NT2/D1 (cell line): ENCODE data around the gene LIPF.
A peak's percentile ranks its signal among the peaks of the same experiment; 100 is the strongest.
"Not testable (repeated sequence)": the region's sequence is repeated elsewhere in the genome, so short reads cannot be mapped to it uniquely, and the experiment has no call there.

Source experiments
- DNase-seq: peaks from one replicate; pipeline ENCODE4 v3.0.0-alpha.2; 2011; ENCODE audit warnings: low read depth, low spot score
- H3K27me3 ChIP-seq: 2 replicates; pipeline ENCODE4 v1.6.0; 2011; ENCODE audit warnings: mild to moderate bottlenecking; ENCODE audit not compliant: insufficient read length, insufficient read depth
- H3K36me3 ChIP-seq: 2 replicates; pipeline ENCODE4 v1.6.1; 2011; ENCODE audit warnings: mild to moderate bottlenecking, low read length, mixed read lengths; ENCODE audit not compliant: insufficient read depth, insufficient read length
- H3K4me1 ChIP-seq: 2 replicates; pipeline ENCODE4 v1.5.1; 2011; ENCODE audit not compliant: insufficient read depth, insufficient read length
- H3K4me3 ChIP-seq: 2 replicates; pipeline ENCODE4 v1.5.1; 2011; ENCODE audit warnings: low read depth; ENCODE audit not compliant: insufficient read length
- H3K9ac ChIP-seq: 2 replicates; pipeline ENCODE4 v1.6.0; 2011; ENCODE audit warnings: low read depth; ENCODE audit not compliant: insufficient read length
- H3K9me3 ChIP-seq: 2 replicates; pipeline ENCODE4 v1.5.1; 2011; ENCODE audit warnings: mild to moderate bottlenecking, low read length; ENCODE audit not compliant: insufficient read depth
- SUZ12 ChIP-seq: IDR thresholded peaks from 2 replicates; pipeline ENCODE4 v1.6.1; 2011; ENCODE audit not compliant: insufficient read length, insufficient read depth; ENCODE audit errors: extremely low read depth
- YY1 ChIP-seq: IDR thresholded peaks from 2 replicates; pipeline ENCODE4 v1.6.1; 2011; ENCODE audit not compliant: insufficient read length, insufficient read depth
- ZNF274 ChIP-seq: IDR thresholded peaks from 2 replicates; pipeline ENCODE4 v1.6.1; 2011; ENCODE audit warnings: mild to moderate bottlenecking, low read depth, low read length

The LIPF gene

DNA sequence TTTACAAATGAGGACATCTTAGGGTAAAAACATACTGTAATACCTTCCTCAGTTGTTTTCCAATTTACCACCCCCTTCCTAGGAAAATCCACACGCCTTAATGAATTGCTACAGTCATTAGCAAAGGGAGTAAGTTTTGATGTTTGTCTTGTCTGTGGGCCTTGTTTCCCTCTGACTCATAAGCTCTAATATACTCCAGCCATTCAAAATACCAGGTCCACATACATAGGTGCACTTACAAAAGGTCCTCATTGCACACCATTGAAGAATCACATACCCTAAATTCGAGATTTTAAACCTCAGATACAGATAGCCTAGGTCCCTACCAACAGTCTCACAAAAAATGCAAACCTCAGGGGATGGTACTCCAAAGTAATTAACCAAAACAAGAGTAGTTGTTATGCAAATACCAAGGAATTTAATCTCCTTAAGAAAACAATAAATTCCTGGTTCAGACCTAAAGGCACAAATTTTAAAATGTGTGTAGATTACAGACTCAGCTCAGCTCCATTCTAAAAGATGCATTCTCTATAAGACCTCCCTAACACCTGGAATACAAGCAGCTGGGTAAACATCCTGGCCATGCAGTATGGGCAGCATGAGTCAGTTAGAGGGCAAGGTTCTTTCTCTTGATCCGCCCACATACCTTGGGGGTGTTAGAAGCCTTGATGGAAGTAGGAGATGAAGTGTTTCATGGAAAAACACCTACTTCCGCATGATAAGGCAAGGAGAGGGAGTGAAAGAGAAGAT lies 38.8 kb downstream of the LIPF start:
- no peak overlapping the region for H3K9ac ChIP-seq
- peaks cover 71% of the 10 kb centered on the region for H3K27me3 ChIP-seq
- H3K9me3 ChIP-seq, result no peaks in the 10 kb centered on the region
- TF ChIP-seq YY1 (no peak), SUZ12 (no peak), ZNF274 (no peak)
- H3K4me3 ChIP-seq, result no peak overlapping the region
- H3K36me3 ChIP-seq, result no peaks in the 10 kb centered on the region
- no peaks in the 10 kb centered on the region for H3K4me1 ChIP-seq
- DNase-seq, result peak; percentile 63

GRCh38 chr10:88705958-88706357 lies 41.7 kb downstream of the LIPF start, which contains the start of gene LIPK:
Gene LIPK, plus strand, starts transcription at chr10:88706249. Its CDS starts 18,295 bp downstream, at chr10:88724544.
- Histone ChIP-seq H3K4me1 (no peaks in the 10 kb centered on the region), H3K36me3 (no peaks in the 10 kb centered on the region), H3K27me3 (peaks cover 41% of the 10 kb centered on the region), H3K4me3 (no peak within 1 kb of the TSS), H3K9me3 (no peaks in the 10 kb centered on the region), H3K9ac (no peak within 1 kb of the TSS)
- TF ChIP-seq YY1 (no peak), SUZ12 (no peak), ZNF274 (no peak)
- no peak for DNase-seq

GRCh38 chr10:88707429-88708155 lies 43.4 kb downstream of the LIPF start:
- peaks cover 27% of the 10 kb centered on the region for H3K27me3 ChIP-seq
- no peaks in the 10 kb centered on the region for H3K9me3 ChIP-seq
- H3K4me3 ChIP-seq, result no peak overlapping the region
- no peak for TF ChIP-seq YY1
- TF ChIP-seq ZNF274, result no peak
- TF ChIP-seq SUZ12, result no peak
- H3K4me1 ChIP-seq, result no peaks in the 10 kb centered on the region
- no peak for DNase-seq
- H3K36me3 ChIP-seq, result no peaks in the 10 kb centered on the region
- no peak overlapping the region for H3K9ac ChIP-seq

GRCh38 chr10:88709361-88709760 lies 45.1 kb downstream of the LIPF start:
- H3K4me3 ChIP-seq, H3K4me1 ChIP-seq, DNase-seq, H3K36me3 ChIP-seq, H3K9me3 ChIP-seq, H3K9ac ChIP-seq: not testable (repeated sequence)
- H3K27me3 ChIP-seq, result peaks cover 23% of the 10 kb centered on the region

- no peak for DNase-seq
- Histone ChIP-seq H3K9ac (no peak overlapping the region), H3K4me1 (no peaks in the 10 kb centered on the region), H3K4me3 (no peak overlapping the region), H3K36me3 (no peaks in the 10 kb centered on the region), H3K9me3 (no peaks in the 10 kb centered on the region), H3K27me3 (no peaks in the 10 kb centered on the region)
- TF ChIP-seq ZNF274 (no peak), YY1 (no peak)
Observed at GRCh38 chr10:88715517-88715916, 51.3 kb downstream of the LIPF start.

GRCh38 chr10:88721392-88721791 lies 57.1 kb downstream of the LIPF start:
- TF ChIP-seq ZNF274 (no peak), YY1 (no peak), SUZ12 (no peak)
- no peaks in the 10 kb centered on the region for H3K36me3 ChIP-seq
- no peak for DNase-seq
- H3K9me3 ChIP-seq, result no peaks in the 10 kb centered on the region
- no peak overlapping the region for H3K4me3 ChIP-seq
- H3K27me3 ChIP-seq, result no peaks in the 10 kb centered on the region
- H3K9ac ChIP-seq, result no peak overlapping the region
- H3K4me1 ChIP-seq, result no peaks in the 10 kb centered on the region

DNA sequence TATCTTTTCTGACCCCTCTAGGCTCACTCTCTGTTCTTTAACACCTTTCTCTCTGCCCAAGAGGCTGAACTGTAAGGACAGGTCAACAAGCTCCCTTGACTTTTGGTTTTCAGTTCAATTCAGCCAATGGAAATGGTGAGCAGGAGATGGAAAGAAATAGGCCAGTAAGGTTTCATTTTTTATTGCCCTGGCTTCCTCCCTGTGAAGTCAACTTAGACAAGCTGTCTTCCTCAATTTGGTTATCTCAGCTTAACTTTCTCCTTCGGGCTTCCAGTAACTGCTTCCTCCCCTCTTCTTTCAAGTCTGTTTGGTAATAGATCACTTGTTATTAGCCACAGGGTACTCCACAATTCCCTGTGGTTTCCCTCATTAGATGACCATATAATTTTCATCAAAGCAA lies 61.6 kb downstream of the LIPF start:
- no peak for TF ChIP-seq SUZ12
- no peak for TF ChIP-seq ZNF274
- TF ChIP-seq YY1, result no peak
- Histone ChIP-seq H3K9me3 (no peaks in the 10 kb centered on the region), H3K36me3 (no peaks in the 10 kb centered on the region), H3K4me1 (no peaks in the 10 kb centered on the region), H3K4me3 (no peak overlapping the region), H3K27me3 (no peaks in the 10 kb centered on the region), H3K9ac (no peak overlapping the region)
- no peak for DNase-seq
